ENCODE data around the gene ERMP1. TPM values are rescaled to one million over a fixed set of nuclear protein-coding genes. Genes with fewer than 3 reads are reported as not detected.

The ERMP1 gene
- total and polyA plus RNA-seq, 2 of the 8 experiments (the other 6 are each of a cell fraction or from before 2014, with no cell fraction given) = 12.8 to 16.7 TPM

GRCh38 chr9:5817862-5818261 lies 15.1 kb downstream of the ERMP1 start:
- Histone ChIP-seq H2BK12ac (ENCODE audit: low read depth, low read length) (no peak overlapping the region), H4K20me1 (replicated peaks in 1 of 2; ENCODE audit: control insufficient read depth in 1 of 2, insufficient read depth in 2 of 2, low read length in 2 of 2) (peaks cover 0 to 2% of the 10 kb centered on the region in 2 experiments), H3K79me2 (ENCODE audit: control insufficient read depth in 1 of 2, insufficient read depth in 2 of 2, low read length in 2 of 2) (no peaks in the 10 kb centered on the region), H3K4me3 (ENCODE audit: extremely low read depth in 1 of 4, insufficient read depth in 2 of 4, low read depth in 3 of 4, low read length in 4 of 4) (no peak overlapping the region), H3K9ac (replicated peaks in 1 of 4; ENCODE audit: extremely low read depth in 1 of 4, low read depth in 3 of 4, low read length in 3 of 4) (no peak overlapping the region), H2BK20ac (ENCODE audit: low read length) (no peak overlapping the region), H3K27me3 (replicated peaks in 1 of 4; ENCODE audit: control insufficient read depth in 3 of 4, extremely low read depth in 1 of 4, insufficient read depth in 3 of 4, low read length in 3 of 4) (no peaks in the 10 kb centered on the region), H3K79me1 (ENCODE audit: low read depth, low read length) (no peaks in the 10 kb centered on the region), H4K5ac (ENCODE audit: insufficient read length, low read depth, low read length) (no peak overlapping the region), H2BK5ac (ENCODE audit: low read depth, low read length) (no peak overlapping the region), H2AFZ (ENCODE audit: low read length) (no peak overlapping the region), H2BK120ac (replicated peaks; ENCODE audit: low read depth, low read length) (no peak overlapping the region), H2AK5ac (ENCODE audit: low read depth, low read length) (no peak overlapping the region), H2BK15ac (ENCODE audit: low read length) (no peak overlapping the region), H3K27ac (ENCODE audit: low read depth, low read length) (no peak overlapping the region), H3K4me2 (ENCODE audit: insufficient read depth in 1 of 2, low read depth in 2 of 2, low read length in 2 of 2) (no peak overlapping the region), H3K23ac (ENCODE audit: insufficient read length) (no peak overlapping the region), H3K9me3 (ENCODE audit: insufficient read depth in 2 of 2, low read depth in 1 of 2, low read length in 1 of 2) (no peaks in the 10 kb centered on the region), H3K4ac (replicated peaks; ENCODE audit: insufficient read length, low read depth, low read length) (no peak overlapping the region), H3K18ac (ENCODE audit: extremely low read depth, low read length) (no peak overlapping the region), H4K8ac (ENCODE audit: extremely low read depth, insufficient read depth, low read length) (no peak overlapping the region), H4K91ac (replicated peaks; ENCODE audit: insufficient read length, low read length) (no peak overlapping the region), H3K36me3 (ENCODE audit: control insufficient read depth in 2 of 4, insufficient read depth in 4 of 4, low read length in 3 of 4) (peaks cover 0 to 6% (median 0%) of the 10 kb centered on the region in 4 experiments; a peak in 1 of 8 replicates), H3K14ac (ENCODE audit: insufficient read length) (no peak overlapping the region), H3K56ac (replicated peaks; ENCODE audit: insufficient read length, low read depth, low read length) (no peak overlapping the region), H3K23me2 (ENCODE audit: low read depth, low read length) (no peaks in the 10 kb centered on the region), H3K4me1 (replicated peaks in 1 of 4; ENCODE audit: control insufficient read depth in 3 of 4, insufficient read depth in 4 of 4, low read length in 3 of 4) (no peaks in the 10 kb centered on the region)
- DNase-seq (ENCODE audit: low read depth in 1 of 2, low spot score in 2 of 2) = no peak
- no peak for TF ChIP-seq YY1 (IDR thresholded peaks at IDR 0.05; ENCODE audit: low read depth, low read length)
- TF ChIP-seq KDM4A (IDR thresholded peaks at IDR 0.05; ENCODE audit: low read depth, low read length, severe bottlenecking) = no peak
- TF ChIP-seq CEBPB (IDR thresholded peaks at IDR 0.05; ENCODE audit: low read depth, low read length) = 0 out of 2 replicates have a peak, but pooled peaks have one; percentile 48
- CTCF ChIA-PET (ENCODE audit: partially characterized antibody) = interaction anchor here (0.6 to 1.8 kb wide), 5 partner anchors 14 to 802 kb away, joined by 3 to 5 read pairs (median 3); no protein-coding TSS in a partner anchor
- 96% methylated on average over 3 of the region's 3 CpGs; no CpG with 5 or more reads in 1 of the 2 experiments for WGBS, 2 experiments (ENCODE audit: extremely low coverage in 1 of 2, insufficient coverage in 1 of 2, insufficient read length in 1 of 2, insufficient replicate concordance in 2 of 2, low coverage in 1 of 2, low lambda C conversion rate in 2 of 2, missing lambda C conversion rate in 1 of 2)
- POLR2A ChIA-PET (ENCODE audit: partially characterized antibody) = no interaction called here
- no peak for FAIRE-seq

All from H1 (cell line).